ENCODE results near the gene ADCK1. TPM values are rescaled to one million over a fixed set of nuclear protein-coding genes. Genes with fewer than 3 reads are reported as not detected.

ADCK1 gene, protein sequence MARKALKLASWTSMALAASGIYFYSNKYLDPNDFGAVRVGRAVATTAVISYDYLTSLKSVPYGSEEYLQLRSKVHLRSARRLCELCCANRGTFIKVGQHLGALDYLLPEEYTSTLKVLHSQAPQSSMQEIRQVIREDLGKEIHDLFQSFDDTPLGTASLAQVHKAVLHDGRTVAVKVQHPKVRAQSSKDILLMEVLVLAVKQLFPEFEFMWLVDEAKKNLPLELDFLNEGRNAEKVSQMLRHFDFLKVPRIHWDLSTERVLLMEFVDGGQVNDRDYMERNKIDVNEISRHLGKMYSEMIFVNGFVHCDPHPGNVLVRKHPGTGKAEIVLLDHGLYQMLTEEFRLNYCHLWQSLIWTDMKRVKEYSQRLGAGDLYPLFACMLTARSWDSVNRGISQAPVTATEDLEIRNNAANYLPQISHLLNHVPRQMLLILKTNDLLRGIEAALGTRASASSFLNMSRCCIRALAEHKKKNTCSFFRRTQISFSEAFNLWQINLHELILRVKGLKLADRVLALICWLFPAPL
- total RNA-seq, result 1 to 10 TPM; 2.9 to 6.9 (median 4.1) TPM
- polyA plus RNA-seq, result 1 to 10 TPM; 9.7 to 9.9 TPM

DNA sequence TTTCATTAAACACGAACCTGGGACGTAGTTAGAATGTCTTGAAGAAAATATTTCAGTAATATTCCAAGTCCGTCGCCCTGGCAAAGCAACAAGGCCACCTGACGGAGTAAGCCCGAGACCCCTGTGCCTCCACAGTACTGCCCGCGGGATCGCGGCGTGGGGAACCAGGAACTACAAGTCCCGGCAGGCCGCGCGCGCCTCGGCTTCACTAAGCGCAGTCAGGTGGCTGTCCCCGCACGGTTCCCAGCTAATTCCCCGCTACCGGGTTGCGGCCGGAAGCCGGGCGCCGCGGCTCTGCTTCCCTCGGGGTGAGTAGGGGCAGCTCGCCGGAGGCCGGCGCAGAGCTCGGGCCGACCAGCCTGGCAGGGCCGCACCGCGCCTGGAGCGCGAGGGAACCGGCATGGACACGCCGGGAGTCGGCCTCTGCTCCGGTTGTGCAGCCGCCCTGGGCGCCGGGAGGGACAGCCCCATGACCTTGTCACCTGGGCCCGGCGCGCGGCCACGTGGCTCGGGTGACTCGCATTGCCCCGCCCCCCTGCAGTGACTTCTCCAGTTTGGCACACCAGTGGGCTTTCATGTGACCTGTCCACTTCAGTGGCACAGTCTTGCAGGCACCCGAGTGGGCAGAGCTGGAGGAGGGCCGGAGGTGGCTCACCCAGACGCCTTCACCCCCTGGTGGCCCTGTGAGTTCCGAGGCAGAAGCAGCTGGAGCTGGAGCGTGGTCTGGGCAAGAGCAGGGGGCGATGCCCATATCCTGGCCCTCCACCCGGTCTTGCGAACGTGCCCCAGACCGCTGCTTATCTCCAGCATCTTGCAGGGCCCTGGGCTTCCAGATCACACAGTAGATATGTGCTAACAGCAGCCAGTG, at the start of gene ADCK1:
Gene ADCK1 (plus strand): TSS at position 247 of the 868 bp plus-strand sequence. CDS start 18,870 bp downstream, outside the sequence.
- H3K27ac ChIP-seq, result peak within 1 kb of the TSS; percentile 80 to 88 (median 84)
- no peaks in the 10 kb centered on the region for H3K36me3 ChIP-seq
- no peaks in the 10 kb centered on the region for H3K9me3 ChIP-seq
- WGBS, 2 donors, result 0% methylated on average over 53 to 66 of the region's 66 CpGs
- no peaks in the 10 kb centered on the region for H3K27me3 ChIP-seq
- H3K4me1 ChIP-seq, result no peaks in the 10 kb centered on the region
- ATAC-seq (peak; percentile 97 to 98 (median 97)), FAIRE-seq (no peak), DNase-seq (peak; percentile 85 to 94 (median 90))
- TF ChIP-seq CTCF (IDR thresholded peaks at IDR 0.05), result peak in 1 of 4 donors; percentile 13
- H3K4me3 ChIP-seq, result peak within 1 kb of the TSS; percentile 68 to 94 (median 87)
- intact Hi-C loops (cut with DNase I), result no loop called here

GRCh38 chr14:77752266-77752665, 47.6 kb upstream of the ADCK1 start:
- no peak for TF ChIP-seq CTCF (IDR thresholded peaks at IDR 0.05)
- Histone ChIP-seq H3K9me3 (no peaks in the 10 kb centered on the region), H3K4me1 (peaks cover 0 to 7% (median 0%) of the 10 kb centered on the region in 3 donors), H3K27ac (no peak overlapping the region), H3K36me3 (peaks cover 0 to 49% (median 17%) of the 10 kb centered on the region in 3 donors), H3K4me3 (no peak overlapping the region), H3K27me3 (no peaks in the 10 kb centered on the region)
- no peak for FAIRE-seq
- no peak for ATAC-seq
- DNase-seq, result no peak
- 94 to 98% methylated on average over 2 of the region's 2 CpGs for WGBS, 2 donors
- intact Hi-C loops (cut with DNase I), result no loop called here

DNA sequence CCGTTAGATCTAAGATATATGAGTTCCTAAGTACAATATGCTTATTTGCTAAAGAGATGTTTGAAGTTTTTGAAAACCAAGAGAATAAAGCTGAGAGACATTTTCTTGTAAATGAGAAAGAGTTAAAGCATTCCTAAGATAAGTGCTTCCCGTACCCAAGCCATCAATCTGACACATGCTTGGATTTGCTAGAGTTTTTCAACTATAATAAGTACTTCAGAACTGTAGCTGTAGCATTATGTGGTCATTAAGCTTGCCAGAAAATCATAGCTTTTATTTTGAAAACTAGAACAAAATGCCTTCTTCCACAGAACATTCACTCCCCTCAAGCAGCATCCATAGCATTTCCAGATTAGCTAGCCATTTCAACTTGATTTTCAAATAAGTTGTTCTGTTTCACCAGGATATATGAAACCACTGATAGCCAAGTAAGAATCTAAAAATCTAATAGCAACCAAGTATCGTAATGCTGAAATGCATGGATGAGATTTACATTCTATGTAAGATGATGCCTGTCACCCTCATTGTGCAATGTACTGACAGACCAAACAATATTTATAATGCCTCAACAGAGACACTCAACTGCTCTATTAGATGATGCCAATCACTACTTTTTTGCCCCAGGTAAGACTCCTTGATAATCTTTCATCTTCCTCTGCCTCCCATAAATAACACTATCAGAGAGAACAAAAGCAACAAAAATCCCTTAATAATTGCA, 47.0 kb upstream of the ADCK1 start:
- peaks cover 0 to 9% (median 0%) of the 10 kb centered on the region in 3 donors for H3K4me1 ChIP-seq
- H3K4me3 ChIP-seq, result no peak overlapping the region
- peaks cover 0 to 49% (median 17%) of the 10 kb centered on the region in 3 donors for H3K36me3 ChIP-seq
- H3K9me3 ChIP-seq, result no peaks in the 10 kb centered on the region
- DNase-seq (no peak), FAIRE-seq (no peak), ATAC-seq (no peak)
- H3K27me3 ChIP-seq, result no peaks in the 10 kb centered on the region
- no peak for TF ChIP-seq CTCF (IDR thresholded peaks at IDR 0.05)
- no peak overlapping the region for H3K27ac ChIP-seq
- WGBS, 2 donors, result 42 to 50% methylated on average over 3 of the region's 3 CpGs
- intact Hi-C loops (cut with DNase I), result no loop called here

DNA sequence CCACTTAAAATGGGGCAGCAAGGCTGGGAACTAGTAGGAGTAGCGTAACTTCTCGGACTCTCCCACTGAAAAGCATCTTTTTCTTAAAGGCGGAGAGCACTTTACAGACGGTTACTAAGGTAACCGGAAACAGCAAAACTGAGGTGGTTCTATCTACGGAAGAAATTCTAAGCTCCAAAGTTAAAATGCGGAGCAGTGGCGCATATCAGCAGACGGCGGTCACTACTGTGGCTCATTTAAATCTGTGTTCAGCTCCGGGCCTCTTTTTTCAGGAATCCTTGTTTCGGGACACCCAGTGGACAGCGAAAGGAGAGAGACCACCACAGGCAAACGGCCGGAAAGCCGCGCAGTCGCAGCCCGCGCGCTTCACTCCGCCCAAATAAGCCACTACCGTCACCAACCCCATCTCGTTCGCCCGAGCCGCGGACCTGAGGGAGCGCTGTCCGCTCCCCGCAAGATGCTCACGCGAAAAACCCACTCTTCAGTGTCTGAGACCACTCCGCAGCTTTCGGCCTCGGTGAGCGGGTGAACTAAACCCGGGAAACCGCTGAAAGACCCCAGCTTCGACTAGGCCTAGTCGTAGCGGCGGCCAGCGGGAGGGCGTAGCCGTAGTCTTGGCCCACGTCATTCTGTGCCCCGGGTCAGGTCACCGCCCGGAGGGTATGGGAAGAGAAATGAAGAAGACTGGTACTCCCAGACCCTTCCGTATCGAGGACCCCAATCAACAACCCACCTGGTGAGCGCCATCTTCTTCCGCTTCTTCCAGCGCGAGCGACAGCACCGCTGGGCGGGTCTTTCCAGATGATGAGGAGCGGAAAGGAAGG, 39.3 kb upstream of the ADCK1 start, which contains the start of gene SNW1:
Gene SNW1 (minus strand): TSS at position 776 of the 824 bp plus-strand sequence. CDS start 29 bp downstream, at position 747.
- peak within 1 kb of the TSS; percentile 54 to 87 (median 78) for H3K27ac ChIP-seq
- FAIRE-seq (no peak), DNase-seq (peak; percentile 88 to 96 (median 91)), ATAC-seq (peak; percentile 98 to 99 (median 98))
- intact Hi-C loops (cut with DNase I), result no loop called here
- no peaks in the 10 kb centered on the region for H3K36me3 ChIP-seq
- H3K4me1 ChIP-seq, result peaks cover 0 to 17% (median 12%) of the 10 kb centered on the region in 3 donors
- no peaks in the 10 kb centered on the region for H3K9me3 ChIP-seq
- TF ChIP-seq CTCF (IDR thresholded peaks at IDR 0.05), result no peak
- no peaks in the 10 kb centered on the region for H3K27me3 ChIP-seq
- 0 to 1% methylated on average over 60 of the region's 60 CpGs for WGBS, 2 donors
- peak within 1 kb of the TSS; percentile 81 to 92 (median 86) for H3K4me3 ChIP-seq
